NK-92 (cell line): ENCODE data around the gene CDC20B.
"Not testable (repeated sequence)": the region's sequence is repeated elsewhere in the genome, so short reads cannot be mapped to it uniquely, and the experiment has no call there.

Source experiments
- DNase-seq: peaks from one replicate; lab custom pipeline; 2025; ENCODE audit not compliant: unreplicated experiment; lab: John Stamatoyannopoulos, UW

CDC20B gene

DNA sequence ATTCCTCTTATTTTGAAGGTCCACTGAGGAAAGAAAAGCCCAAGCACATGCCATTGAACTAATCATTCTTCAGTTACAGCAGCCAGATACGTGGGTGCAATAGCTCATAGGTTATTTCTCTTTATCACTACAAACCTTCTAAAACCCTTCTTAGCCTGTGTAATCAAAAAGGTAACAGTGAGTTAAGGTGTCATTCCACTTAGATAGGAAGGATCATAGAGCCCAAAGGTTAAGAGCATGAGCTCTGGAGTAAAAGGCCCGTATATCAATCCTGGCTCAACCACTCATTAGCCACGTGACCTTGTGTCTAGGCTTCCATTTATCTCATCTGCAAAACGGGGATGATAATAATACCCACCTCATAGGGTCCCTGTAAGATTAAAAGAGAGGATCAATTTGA is 10.3 kb downstream of the CDC20B start:
- DNase-seq = no peak

- DNase-seq = no peak
Measured at GRCh38 chr5:55160493-55161209, 12.3 kb downstream of the CDC20B start.

GRCh38 chr5:55159763-55160492 is 13.0 kb downstream of the CDC20B start, which contains the start of gene GPX8:
GPX8 (plus strand) TSS chr5:55160171; CDS start chr5:55160193, 22 bp downstream.
- no peak for DNase-seq

GRCh38 chr5:55154873-55155272 is 18.1 kb downstream of the CDC20B start:
- no peak for DNase-seq

- no peak for DNase-seq
Measured at GRCh38 chr5:55151923-55152842, 20.8 kb downstream of the CDC20B start.

- no peak for DNase-seq
Measured at GRCh38 chr5:55149308-55149795, 23.6 kb downstream of the CDC20B start.

DNA sequence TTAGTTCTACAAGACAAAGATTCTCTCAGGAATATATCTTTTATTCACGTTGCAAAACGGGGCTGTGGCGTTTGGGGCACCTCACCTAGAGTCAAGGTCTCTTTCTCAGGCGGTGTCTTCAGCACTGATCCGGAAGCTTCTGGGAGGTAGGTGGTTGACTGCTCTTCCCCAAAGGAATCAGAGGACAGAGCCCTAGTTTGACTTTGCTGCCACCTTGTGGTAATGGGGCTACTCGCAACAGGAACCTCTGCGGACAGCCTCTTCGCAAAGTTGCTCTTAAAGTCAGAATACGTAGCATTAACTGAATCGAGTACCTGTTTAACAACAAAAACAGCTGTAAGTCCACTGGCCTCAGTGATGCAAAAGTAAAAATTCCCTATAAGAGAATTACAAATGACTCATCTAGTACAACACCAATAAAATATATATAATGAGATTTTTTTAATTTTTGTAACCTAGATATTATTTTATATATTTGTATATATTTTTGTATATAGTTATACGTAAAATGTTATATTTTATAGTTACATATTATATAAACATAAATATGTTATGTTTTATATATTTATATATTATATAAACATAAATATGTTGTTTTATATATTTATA is 26.3 kb downstream of the CDC20B start:
- DNase-seq = peak; percentile 41

GRCh38 chr5:55146080-55146479 is 26.9 kb downstream of the CDC20B start:
- no peak for DNase-seq

DNA sequence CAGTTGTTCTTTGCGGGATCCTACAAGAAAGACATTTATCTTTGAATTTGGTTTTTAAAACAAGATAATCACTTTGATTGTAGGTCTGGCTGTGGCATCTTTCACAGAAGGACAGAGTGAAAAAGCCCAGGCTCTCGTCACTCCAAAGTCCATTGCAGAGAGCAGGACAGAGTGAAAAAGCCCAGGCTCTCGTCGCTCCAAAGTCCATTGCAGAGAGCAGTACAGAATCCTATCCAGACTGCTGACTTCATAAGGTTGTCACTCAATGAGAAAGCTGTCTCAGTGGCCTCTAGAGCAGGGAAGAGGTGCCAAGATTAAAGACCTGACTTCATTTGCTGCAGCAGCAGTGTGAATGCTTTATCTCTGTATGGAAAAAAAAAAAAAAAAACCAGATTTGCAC is 29.4 kb downstream of the CDC20B start:
- no peak for DNase-seq

DNA sequence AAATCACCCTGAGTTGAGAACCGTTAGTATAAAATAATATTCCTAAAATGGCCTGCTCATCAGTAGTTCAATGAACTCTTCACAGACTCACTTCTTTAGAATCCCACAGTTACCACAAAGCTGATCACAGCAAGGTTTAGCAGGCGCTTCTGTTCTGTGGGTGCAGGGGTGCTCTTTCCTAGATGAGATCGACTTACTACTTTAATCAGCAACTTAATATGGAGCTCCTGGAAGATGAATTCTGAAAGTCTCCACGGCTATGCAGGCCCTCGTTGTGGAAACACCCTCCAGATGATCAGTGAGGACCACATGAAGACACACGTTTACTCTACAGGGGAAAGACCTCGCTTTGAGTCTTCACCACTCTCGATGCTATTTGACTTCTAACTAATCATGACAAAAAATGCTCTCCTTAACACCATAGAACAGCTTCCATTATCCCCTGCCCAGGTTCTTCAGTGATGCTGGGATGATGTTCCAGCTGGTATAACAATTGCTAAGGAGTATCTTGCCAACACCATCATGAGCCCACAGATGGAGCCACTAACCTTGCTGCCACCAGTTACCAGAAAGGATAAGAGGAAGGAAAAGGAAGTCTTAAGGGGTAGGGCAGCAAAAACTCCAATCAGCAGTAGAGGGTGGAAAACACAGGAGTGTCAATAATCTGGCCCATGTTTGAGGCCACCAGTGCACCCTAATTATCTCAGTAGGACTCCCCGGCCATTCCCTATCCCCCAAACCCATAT is 30.9 kb downstream of the CDC20B start:
- DNase-seq = no peak

DNA sequence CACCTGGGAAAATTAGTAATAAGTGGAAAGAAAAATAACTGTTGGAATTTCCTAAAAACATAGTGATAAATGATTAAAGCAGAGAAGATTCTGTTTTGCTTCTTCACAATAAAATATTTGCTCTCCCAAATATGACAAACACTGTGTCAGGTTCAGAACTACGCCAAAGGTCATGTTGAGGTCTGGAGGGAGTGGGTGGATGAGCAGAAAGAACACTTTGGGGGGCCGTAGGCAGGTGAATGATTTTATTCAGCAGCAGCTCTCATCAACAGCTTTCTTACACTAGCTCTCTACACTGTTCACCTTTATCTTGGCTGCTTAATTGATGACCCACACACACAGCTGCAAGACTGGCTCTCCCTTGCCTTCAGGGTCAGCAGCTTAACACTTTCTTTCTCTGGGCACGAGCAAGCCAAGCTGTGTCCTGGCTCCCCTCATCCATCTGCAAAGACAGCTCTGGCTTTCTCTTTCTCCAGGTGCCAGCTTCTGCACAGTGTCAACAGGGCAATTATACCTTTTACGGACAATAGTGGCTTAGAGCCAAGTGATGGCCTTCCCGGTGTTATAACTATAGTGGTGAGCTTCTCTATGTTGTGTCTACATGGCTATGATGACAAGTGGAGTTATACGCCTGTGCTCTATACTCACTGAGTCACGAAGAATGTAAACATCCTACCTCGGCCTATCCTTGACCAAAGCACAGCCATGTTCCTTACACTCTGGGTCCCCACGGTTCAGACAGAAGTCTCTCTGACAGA is 31.9 kb downstream of the CDC20B start:
- no peak for DNase-seq

- DNase-seq = no peak
Measured at GRCh38 chr5:55136521-55136920, 36.5 kb downstream of the CDC20B start.

DNA sequence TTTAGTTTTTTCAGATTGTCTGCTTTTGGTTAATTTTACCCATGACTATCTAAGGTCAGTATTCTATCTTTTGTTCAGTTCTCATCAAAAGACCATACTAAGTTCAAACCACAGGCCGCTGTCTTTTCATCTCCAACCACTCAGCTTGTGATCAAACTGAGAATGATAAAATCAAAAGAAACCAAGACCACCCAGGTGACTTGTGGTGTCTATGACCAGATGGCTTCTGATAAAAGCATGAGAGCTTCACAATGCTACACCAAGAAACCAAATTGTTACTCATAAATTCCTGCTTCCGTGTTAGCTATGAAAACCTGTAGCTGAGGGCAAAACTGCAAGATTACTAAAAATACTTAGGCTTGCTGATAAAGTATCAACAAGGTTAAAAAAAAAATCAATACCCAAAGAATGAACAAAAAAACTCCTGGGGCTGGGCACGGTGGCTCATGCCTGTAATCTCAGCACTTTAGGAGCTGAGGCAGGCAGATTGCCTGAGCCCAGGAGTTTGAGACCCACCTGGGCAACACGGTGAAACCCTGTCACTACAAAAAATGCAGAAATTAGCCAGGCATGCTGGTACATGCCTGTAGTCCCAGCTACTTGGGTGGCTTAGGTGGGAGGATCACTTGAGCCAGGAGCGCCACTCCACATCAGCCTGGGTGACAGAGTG is 38.8 kb downstream of the CDC20B start:
- no peak for DNase-seq

DNA sequence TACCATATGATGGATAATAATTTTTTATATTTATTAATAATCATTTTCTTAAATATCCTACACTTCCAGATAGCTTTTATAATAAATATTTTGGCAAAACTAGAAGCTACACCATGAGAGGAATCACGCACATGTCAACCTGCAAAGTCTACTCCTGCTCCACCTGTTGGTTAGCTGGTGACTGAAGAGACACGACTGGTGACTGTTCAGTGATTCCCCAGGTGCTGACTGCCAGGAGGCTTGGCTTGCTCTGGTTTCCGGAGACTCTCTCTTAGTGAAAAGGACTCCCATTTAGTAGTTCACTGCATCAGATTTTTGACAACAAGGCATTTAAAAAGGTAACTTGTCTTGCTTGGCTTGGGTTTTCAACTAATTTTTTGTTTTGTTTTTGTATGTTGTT is 49.6 kb downstream of the CDC20B start:
- DNase-seq = no peak

DNA sequence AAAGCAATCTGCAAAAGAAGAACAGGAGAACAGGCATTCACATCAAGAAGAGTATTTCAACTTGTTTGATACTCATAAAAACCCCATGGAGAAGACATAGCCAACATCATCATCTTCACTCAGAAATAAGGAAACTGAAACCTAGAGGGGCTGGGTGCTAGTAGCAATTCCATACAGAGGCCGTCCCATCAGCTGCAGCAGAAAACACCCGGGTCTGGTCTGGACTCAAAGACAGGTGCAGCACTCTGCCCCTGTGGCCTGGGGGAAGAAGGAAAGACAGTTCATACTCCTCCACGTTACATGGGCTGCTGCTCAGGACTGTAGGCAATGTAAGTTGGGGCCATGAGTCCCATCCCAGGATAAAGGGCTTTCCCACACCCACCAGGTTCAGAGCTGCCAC is 58.9 kb downstream of the CDC20B start:
- no peak for DNase-seq

GRCh38 chr5:55113327-55113726 is 59.6 kb downstream of the CDC20B start:
- DNase-seq = no peak

- no peak for DNase-seq
Measured at GRCh38 chr5:55110217-55110616, 62.8 kb downstream of the CDC20B start.

DNA sequence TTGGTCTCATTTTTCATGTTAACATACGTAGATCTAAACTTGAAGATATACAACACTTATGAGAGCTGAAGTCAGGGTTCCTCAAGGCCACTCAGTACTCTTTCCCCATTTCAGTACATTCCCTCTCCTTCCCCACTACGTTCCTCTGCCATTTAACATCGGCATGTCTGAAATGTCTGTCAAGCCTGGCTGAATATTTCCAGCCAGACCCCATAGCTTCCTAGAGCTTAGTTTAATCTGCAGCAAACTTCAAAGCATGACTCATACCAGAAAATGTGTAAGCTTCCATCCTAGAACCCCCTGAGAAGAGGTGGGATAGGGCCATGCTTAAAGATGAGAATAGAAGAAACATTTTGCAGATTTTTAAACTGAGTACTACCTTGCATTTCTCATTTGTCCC is 64.3 kb downstream of the CDC20B start:
- no peak for DNase-seq

DNA sequence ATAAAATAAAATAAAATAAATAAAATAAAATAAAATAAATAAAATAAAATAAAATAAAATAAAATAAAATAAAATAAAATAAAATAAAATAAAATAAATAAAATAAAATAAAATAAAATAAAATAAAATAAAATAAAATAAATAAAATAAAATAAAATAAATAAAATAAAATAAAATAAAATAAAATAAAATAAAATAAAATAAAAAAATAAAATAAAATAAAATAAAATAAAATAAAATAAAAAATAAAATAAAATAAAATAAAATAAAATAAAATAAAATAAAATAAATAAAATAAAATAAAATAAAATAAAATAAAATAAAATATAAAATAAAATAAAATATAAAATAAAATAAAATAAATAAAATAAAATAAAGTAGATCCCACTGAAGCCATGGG is 67.0 kb downstream of the CDC20B start:
- not testable (repeated sequence) for DNase-seq
